CD4-positive, alpha-beta T cell treated with Interferon alpha-2 for 1 hour (primary cell): Measurements from ENCODE around the gene PRAME.
"Not testable (repeated sequence)": the region's sequence is repeated elsewhere in the genome, so short reads cannot be mapped to it uniquely, and the experiment has no call there.

ENCODE experiments used
- DNase-seq, 2 donors: peaks; one replicate each; pipeline ENCODE4 v3.0.0-alpha.2; 2020 to 2022

Gene PRAME

DNA sequence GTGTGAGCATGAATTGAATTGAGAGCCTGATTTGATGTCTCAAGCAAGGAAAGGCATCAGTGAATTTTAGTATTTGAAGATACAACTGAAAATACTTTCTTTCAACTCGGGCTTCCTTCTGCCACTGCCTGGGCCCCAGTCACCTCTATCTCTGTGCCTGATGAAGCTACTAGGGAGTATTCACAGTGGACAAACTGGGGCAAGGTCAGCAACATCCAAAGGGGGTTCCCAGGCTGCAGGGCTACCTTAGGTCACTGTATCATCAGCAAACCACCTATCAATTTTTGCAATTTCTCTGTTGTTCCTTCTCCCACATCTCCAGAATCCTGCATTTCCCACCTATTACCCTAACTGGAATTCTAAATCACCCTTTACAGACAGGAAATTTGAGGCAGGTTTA, 10.2 kb downstream of the PRAME start:
- no peak for DNase-seq

DNA sequence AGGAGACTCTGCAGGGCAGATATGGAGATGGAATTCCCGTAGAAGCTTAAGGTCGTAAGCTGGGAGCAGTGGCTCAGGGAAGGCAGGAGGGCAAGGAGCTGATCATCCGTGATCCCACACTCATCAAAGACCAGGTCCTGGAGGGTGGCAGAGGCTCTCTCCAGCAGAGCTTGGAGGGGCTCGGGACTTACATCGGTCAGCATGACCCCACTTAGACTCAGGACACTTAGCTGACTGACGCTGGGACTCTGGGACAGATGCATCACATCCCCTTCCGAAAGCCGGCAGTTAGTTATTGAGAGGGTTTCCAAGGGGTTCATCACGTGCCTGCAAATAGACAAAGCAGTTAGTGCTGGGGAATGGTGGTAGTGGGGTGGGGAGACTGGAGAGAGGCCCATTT, 10.7 kb downstream of the PRAME start:
- DNase-seq: no peak

GRCh38 chr22:22547692-22548300, 11.3 kb downstream of the PRAME start:
- DNase-seq: no peak

DNA sequence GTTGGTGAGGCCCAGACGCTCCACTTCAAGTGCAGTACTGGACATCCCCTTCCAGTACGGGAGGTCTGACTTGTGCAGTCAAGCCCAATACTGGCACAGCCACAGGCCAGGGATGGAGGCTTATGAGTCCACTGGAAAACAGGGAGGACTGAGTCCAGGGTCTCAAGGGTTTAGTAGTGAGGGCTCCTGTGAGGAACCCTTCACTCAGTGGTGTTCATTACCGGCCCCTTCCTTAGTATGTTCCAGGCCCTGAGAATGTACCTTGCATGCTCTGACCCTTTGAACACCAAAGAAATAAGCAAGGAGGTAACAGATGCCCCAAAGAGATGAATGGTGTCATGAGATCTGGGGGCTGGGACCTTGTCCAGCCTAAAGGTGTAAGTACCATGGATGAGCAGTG, 11.8 kb downstream of the PRAME start:
- no peak for DNase-seq

DNA sequence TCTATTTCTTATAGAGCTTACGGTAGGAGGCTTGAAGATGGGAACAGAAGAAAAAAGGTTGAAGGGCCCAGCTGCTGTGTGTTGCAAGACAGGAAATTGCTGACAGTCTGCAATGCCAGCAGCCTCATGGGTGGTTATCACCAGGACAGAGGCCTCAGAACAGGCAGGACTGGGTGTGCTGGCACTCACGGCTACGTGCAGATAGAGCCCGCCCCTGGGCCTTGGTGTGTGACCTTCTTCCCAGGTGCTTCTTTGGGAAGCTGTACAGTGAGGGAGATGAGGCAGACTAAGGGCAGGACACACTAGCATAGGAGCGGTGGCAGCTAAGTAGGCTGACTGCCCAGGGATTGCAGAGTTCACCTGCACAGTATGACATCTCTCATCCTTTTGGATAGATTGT, 12.6 kb downstream of the PRAME start:
- DNase-seq: no peak

DNA sequence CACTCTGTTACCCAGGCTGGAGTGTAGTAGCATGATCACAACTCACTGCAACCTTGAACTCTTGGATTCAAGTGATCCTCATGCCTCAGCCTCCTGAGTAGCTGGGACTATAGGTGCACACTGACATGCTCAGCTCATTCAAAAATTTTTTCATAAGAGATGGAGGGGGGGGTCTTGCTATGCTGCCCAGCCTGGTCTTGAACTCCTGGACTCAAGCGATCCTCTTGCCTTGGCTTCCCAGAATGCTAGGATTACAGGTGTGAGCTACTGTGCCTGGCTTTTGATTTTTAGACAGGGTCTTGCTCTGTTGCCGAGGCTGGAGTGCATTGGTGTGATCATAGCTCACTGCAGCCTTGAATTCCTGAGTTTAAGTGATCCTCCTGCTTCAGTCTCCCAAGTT, 14.0 kb downstream of the PRAME start:
- no peak for DNase-seq

DNA sequence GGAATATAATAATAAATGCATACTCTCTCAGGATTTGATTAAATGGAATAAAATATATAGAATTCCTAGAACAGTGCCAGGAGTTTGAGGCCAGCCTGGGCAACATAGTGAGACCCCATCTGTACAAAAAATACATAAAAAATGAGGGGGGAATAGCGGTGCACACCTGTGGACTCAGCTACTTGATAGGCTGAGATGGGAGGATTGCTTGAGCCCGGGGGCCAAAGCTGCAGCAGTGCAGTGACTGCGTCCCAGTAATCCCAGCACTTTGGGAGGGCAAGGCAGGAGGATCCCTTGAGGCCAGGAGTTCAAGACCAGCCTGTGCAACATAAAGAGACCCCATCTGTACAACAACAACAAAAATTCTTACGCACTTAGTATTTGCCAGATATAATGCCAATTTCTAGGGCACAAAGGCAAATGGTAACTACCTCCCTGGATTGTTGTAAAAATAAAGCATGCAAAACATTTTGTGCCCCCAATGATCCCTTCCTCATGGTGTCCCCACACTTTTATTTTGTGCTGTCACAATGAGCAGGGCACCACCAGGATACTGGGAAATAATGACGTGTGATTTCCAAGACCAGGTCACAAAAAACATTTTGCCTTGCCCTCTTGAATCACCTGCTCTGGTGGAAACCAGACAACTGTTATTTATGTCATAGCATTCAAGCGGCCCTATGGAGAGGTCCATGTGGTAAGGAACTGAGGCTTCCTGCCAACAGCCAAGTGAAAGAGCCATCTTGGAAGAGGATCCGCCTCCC, 20.7 kb downstream of the PRAME start:
- DNase-seq: no peak

GRCh38 chr22:22536916-22537315, 22.1 kb downstream of the PRAME start:
- no peak for DNase-seq

- DNase-seq: no peak
These were observed 22.6 kb downstream of the PRAME start for GRCh38 chr22:22536515-22536914.

DNA sequence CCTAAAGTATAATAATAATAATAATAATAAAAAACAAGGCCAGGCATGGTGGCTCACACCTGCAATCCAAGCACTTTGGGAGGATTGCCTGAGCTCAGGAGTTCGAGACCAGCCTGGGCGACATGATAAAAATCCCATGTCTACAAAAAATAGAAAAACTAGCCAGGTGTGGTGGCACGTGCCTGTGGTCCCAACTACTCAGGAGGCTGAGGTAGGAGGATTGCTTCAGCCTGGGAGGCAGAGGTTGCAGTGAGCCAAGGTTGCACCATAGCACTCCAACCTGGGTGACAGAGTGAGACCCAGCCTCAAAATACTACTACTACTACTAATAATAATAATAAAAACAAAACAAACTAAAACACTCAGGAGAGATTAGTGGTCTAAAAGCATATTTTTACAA, 23.4 kb downstream of the PRAME start:
- DNase-seq: no peak

DNA sequence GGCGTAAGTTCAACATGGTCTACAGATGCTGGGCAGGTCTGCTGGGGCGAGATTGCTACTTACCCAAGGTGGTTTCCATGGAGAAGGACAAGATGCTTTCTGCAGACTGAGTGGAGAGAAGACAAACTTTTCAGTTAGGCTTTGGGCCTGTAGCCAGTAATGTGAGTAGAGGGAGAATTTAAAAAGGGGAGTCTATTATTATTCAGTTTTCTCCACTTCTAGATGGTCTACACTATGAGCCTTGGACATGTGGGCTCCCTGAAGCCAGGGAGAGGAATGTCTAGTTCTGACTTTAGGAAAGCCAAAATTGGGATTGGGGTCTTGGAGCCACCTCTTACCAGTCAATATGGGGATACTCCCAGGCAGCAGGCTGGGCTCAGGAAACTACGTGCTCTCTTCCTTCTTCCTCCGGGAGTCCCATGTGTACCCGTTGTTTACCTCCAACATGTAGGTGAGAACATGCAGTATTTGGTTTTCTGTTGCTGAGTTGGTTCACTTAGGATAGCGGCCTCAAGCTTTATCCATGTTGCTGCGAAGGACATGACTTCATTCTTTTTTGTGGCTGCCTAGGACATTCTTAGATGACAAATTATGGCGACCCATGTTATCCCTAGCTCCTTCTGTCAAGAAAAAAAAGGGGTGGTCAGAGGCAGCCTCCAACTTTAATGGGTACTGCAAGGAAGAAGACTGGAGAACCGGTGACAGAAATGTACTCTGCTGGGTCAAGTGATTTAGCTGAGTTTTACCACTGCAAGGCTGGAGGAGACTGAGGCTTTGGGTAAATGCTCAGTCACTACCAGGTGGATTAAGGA, 24.3 kb downstream of the PRAME start:
- no peak for DNase-seq

GRCh38 chr22:22533863-22534262, 25.2 kb downstream of the PRAME start:
- no peak for DNase-seq

GRCh38 chr22:22533417-22533816, 25.6 kb downstream of the PRAME start:
- DNase-seq: no peak

- not testable (repeated sequence) for DNase-seq
These were observed 26.5 kb downstream of the PRAME start for GRCh38 chr22:22532547-22533071.

GRCh38 chr22:22531770-22532546, 27.1 kb downstream of the PRAME start:
- no peak for DNase-seq

DNA sequence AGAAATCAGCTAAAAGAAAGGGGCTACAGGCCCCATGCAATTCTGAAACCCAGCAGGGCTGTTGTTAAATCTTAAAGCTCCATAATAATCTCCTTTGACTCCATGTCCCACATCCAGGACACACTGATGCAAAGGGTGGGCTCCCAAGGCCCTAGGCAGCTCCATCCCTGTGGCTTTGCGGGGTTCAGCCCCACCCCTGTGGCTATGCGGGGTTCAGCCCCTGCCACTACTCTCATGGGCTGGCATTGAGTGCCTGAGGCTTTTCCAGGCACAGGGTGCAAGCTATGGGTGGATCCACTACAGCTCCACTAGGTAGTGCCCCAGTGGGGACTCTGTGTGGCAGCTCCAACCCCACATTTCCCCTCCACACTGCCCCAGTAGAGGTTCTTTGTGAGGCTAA, 30.3 kb downstream of the PRAME start:
- DNase-seq: no peak

DNA sequence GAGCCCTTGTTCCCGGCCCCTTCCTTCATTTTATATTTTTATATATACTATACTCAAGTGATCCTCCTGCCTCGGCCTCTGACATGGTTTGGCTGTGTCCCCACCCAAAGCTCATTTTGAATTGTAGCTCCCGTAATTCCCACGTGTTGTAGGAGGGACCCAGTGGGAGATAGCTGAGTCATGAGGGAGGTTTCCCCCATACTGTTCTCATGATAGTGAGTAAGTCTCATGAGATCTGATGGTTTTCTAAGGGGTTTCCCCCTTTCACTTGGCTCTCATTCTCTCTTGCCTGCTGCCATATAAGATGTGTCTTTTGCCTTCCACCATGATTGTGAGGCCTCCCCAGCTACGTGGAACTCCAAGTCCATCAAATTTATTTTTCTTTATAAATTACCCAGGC, 31.8 kb downstream of the PRAME start:
- DNase-seq: no peak

DNA sequence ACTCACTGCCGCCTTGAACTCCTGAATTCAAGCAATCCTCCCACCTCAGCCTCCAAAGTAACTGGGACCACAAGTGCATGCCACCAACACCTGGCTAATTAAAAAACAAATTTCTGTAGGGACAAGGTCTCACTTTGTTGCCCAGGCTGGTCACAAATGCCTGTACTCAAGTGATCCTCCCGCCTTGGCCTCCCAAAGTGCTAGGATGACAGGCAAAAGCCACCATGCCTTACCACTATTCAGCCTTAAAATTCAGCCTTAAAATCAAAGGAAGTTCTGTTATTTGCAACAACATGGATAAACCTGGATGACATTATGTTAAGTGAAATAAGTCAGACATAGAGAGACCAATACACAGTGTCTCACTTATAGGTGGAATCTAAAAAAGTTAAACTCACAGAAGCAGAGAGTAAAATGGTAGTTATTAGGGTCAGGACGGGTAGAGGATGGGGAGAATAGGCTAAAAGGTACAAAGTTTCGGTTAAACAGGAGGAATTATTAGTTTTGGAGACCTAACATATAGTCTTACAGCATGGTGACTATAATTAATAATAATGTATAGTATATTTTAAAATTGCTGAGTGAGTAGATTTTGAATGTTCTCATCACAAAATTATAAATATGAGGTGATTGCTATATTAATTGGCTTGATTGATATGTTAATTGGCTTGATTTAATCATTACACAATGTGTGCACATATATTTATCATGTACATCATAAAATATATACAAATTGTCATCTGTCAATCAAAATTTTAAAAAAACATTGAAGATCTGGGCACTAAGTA, 32.7 kb downstream of the PRAME start:
- DNase-seq: no peak

- DNase-seq: no peak
These were observed 35.6 kb downstream of the PRAME start for GRCh38 chr22:22523494-22523893.

- no peak for DNase-seq
These were observed 37.4 kb downstream of the PRAME start for GRCh38 chr22:22521631-22522030.

GRCh38 chr22:22520667-22521602, 38.1 kb downstream of the PRAME start:
- no peak for DNase-seq
